NCI-H345 treated with DMSO at 0.1 percent for 48 hours (cell line): ENCODE results near the gene SUB1.
A peak's percentile ranks its signal among the peaks of the same experiment; 100 is the strongest.
"Not testable (repeated sequence)": the region's sequence is repeated elsewhere in the genome, so short reads cannot be mapped to it uniquely, and the experiment has no call there.

ENCODE experiments used
- DNase-seq: peaks from one replicate; lab custom pipeline; 2025; ENCODE audit not compliant: unreplicated experiment; lab: John Stamatoyannopoulos, UW

Gene SUB1

GRCh38 chr5:32565145-32565544 lies 20.2 kb upstream of the SUB1 start:
- DNase-seq, result no peak

DNA sequence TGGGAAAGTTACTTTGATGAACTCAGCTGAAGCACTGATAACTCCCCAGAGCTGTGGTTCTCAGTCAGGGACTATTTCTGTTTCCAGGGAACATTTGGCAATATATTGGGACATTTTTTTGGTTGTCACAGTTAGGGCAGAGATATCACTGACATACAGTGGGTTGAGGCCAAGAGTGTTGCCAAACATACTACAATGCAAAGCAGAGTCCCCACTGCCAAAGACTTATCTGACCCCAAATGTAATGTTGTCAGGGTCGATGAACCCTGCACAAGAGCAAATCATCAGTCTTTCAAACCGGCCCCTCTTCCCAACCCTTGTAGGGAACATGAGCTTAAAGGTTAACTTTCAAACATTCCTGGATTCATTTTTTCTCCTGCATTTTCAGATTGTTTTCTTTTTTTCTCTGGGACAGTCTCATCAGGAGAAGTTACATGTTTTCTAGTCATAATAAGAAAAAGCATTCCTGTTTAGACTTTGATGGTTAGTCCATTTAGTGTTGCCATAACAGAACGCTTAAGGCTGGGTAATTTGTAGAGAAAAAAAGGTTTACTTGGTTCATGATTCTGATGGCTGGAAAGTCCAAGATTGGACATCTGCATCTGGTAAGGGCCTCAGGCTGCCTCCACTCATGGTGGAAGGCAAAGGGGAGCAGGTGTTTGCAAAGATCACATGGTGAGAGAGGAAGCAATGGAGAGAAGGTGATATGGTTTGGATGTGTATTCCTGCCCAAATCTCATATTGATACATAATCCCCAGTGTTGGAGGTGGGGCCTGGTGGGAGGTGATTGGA lies 18.8 kb upstream of the SUB1 start:
- no peak for DNase-seq

DNA sequence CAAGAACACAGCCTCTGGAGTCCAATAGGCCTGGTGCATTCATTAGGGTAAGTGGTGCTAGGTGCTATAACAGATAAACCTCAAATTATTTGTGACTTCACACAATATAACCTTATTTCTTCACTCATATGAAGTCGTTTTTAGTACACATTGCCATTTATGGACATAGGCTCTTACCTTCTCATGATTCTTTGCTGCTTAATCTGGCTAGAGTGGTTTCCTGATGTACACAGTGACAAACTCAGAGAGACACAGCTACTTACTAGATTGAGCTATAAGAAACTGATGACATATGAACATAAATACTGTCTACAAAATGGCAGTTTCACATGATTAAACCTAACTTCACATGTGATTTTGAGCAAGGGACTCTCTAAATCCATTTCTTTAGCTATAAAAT lies 14.2 kb upstream of the SUB1 start:
- DNase-seq, result no peak

- no peak for DNase-seq
Measured at GRCh38 chr5:32572778-32573480, 12.4 kb upstream of the SUB1 start.

GRCh38 chr5:32573481-32573854 lies 11.9 kb upstream of the SUB1 start:
- DNase-seq, result not testable (repeated sequence)

GRCh38 chr5:32574540-32575175 lies 10.7 kb upstream of the SUB1 start:
- no peak for DNase-seq

DNA sequence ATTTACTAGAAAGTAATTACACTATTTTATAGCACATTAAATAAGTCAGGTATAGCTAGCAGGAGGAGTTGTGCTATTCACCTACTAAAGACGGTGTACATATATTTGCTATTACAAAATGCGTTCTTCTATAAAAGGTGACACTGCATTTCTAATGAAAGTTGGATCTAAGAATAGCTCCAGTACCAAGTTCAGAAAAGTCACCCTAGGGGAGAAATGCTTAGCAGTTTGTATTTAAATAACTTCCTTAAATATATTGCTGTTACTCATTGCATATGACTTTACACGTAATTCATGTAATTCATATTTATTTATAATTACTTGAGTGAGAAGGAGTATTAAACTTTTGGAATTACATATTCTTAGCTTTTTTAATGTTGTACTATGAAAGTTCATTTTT lies 7.0 kb upstream of the SUB1 start:
- no peak for DNase-seq

DNA sequence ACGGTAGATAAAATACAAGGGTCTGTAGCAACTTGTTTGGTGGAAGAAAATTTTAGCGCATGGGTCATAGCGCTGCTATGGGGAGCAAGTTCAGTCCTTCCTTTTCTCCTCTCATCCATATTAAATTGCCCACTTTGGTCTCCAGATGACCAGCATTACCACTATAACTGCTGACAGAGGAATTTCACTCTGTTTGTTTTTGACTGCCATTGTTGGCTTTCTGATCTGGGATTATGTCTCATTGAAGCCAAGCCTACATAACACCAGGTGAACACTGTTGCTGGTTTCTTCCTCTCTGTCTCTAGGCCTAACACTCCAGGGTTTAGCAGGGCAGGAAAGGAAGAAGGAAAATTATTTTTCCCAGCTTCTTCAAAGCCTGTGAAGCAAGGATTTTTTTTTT lies 6.6 kb upstream of the SUB1 start:
- DNase-seq, result no peak

GRCh38 chr5:32581010-32581785 lies 4.2 kb upstream of the SUB1 start:
- DNase-seq, result no peak

- DNase-seq, result no peak
Measured at GRCh38 chr5:32583582-32584232, 1.6 kb upstream of the SUB1 start.

- no peak for DNase-seq
Measured at GRCh38 chr5:32584646-32585045, 711 bp upstream of the SUB1 start.

DNA sequence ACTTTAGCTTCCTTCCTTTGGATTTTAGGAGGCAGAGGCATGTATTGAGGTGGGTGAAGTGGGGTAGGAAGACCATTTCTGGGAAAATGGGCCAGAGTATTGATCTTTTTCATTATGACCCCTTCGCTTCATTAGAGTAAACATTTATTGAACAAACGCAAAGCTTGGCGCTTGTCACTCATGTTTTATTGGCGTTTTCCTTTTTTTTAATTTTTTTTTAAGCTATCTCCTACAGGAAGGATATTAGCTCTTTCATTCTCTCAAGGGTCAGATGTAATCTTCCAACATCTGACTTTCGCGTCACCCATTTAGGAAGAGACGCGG lies 273 bp upstream of the SUB1 start:
- DNase-seq, result no peak

DNA sequence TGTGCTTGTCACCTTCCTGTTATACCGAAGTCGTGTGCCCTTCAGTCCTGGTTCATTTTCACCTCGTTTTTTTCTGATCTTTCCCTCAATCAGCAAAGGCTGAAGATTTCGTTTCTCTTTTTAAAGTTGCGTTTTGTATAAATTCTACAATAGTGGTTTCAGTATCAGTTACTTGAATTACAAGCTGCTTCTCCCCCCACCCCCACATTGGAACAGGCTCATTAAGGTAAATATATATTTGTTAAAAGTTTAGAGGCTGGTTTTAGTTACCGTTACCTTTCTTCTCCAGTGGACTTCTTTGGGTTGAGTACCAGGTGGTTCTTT lies 881 bp downstream of the SUB1 start:
- DNase-seq, result no peak

- DNase-seq, result no peak
Measured at GRCh38 chr5:32587067-32587551, 1.8 kb downstream of the SUB1 start.

DNA sequence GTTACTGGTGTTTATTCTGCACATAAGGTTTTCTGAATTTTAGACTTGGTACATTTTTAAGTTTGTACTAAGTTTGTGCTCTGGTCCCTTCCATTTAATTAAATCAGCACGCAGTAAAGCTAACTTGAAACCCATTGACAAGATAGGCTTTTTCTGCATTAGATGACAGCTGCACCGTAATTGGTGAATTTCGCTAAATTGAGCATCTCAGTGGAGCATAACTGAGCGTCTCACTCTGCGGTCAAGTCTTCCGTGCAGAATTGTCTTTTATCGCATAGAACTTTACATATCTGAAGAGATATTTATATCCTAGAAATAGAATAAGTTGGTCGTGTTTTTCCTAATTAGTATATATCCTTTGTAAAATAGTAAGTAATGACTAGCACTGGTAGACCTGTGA lies 4.1 kb downstream of the SUB1 start:
- DNase-seq, result no peak

DNA sequence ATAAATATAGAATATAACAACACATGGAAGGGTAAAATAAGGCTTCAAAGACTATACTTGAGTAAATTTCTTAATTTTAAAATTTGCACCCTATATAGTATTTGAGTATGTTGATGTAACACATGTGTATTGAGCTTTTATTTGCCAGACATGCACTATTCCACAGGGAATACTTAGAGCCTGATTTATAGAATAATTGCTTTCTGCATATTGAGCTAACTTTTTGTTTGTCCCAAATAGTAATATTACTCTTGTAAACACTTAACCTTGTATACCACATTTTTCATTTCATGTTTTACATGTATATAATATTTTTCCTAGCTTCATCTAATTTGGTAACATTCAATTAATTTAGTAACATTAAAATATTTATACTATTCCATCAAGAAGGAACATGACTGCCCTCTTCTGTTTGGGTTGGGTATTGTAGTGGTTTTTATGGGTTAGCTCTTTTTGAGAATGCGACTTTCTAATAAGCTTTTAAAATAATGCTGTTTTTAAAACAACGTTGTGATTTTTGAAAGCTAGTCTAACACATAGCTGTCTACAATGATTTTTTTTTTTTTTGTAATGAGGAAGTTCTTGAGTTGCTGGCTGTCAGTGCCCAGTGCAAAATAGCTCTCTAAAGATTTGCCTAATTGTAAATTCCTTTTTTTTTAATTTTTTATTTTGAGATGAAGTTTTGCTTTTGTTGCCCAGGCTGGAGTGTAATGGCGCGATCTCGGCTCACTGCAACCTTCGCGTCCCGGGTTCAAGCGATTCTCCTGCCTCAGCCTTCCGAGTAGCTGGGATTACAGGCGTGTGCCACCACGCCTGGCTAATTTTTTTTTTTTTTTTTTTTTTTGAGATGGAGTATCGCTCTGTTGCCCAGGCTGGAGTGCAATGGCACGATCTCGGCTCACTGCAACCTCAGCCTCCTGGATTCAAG lies 4.8 kb downstream of the SUB1 start:
- DNase-seq, result peak; percentile 28

GRCh38 chr5:32595118-32595517 lies 9.8 kb downstream of the SUB1 start:
- no peak for DNase-seq

- no peak for DNase-seq
Measured at GRCh38 chr5:32597041-32597629, 11.8 kb downstream of the SUB1 start.

DNA sequence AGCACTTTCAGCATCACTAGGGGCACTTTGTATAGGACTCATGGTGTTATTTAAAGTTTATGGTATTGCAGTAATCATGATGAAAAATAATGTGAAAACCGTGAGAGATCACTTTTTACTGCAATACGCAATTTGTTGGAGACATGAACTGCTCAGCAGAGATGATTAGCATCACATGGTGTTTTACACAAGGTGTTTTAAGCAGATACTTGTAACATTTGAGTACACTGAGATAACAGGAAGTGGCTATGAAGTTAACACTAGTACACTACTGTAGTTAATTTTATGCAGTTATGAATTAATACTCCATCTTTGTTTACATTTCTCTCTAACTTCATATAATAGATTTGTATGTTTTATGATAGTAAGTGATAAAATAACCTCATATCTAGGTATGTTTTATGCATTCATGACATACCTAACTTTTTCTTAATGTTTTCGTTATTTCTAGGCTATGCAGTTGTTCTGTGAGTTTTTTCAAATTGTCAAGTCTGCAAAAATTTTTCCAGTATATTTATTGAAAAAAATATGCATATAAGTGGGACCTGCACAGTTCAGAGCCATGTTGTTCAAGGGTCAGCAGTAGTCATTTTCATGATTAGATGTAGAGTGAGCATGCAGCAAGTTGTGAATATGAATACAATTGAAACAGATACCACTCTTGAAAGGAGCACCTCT lies 13.0 kb downstream of the SUB1 start:
- no peak for DNase-seq
